GM10266 (cell line): ENCODE measurements around the gene LIN37.

Source experiments
- DNase-seq: peaks from one replicate; pipeline ENCODE4 v3.0.0; 2012; ENCODE audit errors: extremely low spot score
- TF ChIP-seq, protein P1 (sequence below): IDR thresholded peaks from 2 replicates; pipeline ENCODE4 v1.5.1; 2012; ENCODE audit warnings: mild to moderate bottlenecking, low read depth; ENCODE audit not compliant: control insufficient read depth, insufficient read depth; ENCODE audit errors: missing control alignments

LIN37 gene

DNA sequence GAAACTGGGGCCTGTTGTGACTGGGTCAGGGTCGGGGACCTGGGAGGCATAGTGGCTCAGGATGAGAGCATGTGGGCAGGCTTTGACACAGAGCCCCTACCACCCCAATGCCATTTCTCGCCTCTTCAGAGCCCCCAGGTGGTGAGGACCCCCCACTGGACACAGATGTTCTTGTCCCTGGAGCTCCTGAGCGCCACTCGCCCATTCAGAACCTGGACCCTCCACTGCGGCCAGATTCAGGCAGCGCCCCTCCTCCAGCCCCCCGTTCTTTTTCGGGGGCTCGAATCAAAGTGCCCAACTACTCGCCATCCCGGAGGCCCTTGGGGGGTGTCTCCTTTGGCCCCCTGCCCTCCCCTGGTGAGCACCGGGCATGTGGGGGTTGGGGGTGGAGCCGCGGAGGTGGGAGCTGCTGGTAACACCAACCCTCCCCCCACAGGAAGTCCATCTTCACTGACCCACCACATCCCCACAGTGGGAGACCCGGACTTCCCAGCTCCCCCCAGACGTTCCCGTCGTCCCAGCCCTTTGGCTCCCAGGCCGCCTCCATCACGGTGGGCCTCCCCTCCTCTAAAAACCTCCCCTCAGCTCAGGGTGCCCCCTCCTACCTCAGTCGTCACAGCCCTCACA, 16.5 kb upstream of the LIN37 start:
- TF ChIP-seq, protein P1, sequence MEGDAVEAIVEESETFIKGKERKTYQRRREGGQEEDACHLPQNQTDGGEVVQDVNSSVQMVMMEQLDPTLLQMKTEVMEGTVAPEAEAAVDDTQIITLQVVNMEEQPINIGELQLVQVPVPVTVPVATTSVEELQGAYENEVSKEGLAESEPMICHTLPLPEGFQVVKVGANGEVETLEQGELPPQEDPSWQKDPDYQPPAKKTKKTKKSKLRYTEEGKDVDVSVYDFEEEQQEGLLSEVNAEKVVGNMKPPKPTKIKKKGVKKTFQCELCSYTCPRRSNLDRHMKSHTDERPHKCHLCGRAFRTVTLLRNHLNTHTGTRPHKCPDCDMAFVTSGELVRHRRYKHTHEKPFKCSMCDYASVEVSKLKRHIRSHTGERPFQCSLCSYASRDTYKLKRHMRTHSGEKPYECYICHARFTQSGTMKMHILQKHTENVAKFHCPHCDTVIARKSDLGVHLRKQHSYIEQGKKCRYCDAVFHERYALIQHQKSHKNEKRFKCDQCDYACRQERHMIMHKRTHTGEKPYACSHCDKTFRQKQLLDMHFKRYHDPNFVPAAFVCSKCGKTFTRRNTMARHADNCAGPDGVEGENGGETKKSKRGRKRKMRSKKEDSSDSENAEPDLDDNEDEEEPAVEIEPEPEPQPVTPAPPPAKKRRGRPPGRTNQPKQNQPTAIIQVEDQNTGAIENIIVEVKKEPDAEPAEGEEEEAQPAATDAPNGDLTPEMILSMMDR, result no peak
- no peak for DNase-seq

DNA sequence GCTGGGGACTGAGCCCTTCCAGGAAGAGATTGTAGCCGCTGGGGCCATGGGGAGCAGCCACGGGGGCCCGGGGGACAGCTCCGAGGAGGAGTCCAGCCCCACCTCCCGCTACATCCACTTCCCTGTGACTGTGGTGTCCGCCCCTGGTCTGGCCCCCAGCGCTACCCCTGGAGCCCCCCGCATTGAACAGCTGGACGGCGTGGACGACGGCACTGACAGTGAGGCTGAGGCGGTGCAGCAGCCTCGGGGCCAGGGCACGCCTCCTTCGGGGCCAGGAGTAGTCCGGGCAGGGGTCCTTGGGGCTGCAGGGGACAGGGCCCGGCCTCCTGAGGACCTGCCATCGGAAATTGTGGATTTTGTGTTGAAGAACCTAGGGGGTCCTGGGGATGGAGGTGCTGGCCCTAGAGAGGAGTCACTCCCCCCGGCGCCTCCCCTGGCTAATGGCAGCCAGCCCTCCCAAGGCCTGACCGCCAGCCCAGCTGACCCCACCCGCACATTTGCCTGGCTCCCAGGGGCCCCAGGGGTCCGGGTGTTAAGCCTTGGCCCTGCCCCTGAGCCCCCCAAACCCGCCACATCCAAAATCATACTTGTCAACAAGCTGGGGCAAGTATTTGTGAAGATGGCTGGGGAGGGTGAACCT, 15.7 kb upstream of the LIN37 start:
- TF ChIP-seq, protein P1, result no peak
- no peak for DNase-seq

DNA sequence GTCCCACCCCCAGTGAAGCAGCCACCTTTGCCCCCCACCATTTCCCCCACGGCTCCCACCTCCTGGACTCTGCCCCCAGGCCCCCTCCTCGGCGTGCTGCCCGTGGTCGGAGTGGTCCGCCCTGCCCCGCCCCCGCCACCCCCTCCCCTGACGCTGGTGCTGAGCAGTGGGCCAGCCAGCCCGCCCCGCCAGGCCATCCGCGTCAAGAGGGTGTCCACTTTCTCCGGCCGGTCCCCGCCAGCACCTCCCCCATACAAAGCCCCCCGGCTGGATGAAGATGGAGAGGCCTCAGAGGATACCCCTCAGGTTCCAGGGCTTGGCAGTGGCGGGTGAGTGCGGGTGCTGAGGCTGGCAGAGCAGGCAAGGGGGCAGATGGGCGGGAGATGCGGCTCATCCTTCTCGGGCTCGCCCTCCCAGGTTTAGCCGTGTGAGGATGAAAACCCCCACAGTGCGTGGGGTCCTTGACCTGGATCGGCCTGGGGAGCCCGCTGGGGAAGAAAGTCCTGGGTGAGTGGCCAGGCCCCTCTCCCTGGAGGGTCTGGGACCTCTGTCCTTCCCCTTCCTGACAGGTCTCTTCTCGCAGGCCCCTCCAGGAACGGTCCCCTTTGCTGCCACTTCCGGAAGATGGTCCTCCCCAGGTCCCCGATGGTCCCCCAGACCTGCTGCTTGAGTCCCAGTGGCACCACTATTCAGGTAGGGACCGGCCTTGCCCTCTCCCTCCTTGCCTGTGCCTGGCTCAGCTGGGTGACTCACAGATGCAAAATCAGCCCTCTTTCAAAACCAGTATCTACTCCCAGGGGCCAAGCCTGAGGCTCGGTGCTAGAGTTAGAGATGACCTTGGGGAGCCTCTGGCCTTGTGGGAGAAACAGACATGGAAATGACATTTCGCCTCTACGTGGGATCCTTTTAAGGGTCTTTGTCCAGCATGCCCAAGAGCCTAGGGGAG, 14.9 kb upstream of the LIN37 start:
- TF ChIP-seq, protein P1, result no peak

DNA sequence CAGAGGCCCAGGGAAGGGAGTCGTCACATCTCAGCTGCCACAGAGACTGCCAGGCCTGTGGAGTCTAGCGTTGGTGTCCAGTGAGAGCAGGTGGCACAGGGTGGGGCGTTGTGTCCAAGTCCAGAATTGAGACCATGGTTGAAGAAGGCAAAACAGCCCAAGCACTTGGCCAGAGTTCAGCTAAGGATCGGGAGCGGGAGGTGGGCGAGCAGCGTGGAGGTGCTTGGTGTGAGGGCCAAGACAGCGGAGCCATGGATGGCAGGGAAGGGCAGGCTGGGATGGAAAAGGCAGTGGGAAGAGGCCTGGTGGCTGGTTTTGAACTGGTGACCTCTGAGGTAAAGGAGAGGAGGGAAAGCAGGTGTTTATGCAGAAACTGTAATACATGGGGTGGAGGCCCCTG, 14.1 kb upstream of the LIN37 start:
- no peak for DNase-seq
- TF ChIP-seq, protein P1, result no peak

More for the DNA sequence above, 14.9 kb upstream of the LIN37 start:
- no peak for DNase-seq

DNA sequence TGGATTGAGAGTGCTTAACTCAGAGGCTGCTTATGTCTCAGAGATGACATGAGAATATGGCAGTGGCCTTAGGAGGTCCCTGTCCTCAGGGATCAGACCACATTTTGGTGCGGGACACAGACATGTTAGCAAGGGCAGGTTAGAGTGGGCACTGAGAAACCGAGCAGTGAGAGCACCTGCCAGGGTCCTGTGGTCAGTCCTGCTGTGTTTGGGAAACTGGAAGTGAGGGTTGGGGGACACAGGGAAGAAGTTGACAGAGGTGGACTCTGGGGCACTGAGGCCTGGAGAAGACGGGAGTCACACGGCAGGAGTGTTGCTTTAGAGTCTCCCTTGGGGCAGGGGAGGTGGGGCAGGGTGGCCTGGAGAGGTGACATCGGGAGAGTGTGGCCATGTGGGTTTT, 13.5 kb upstream of the LIN37 start:
- TF ChIP-seq, protein P1, result no peak
- DNase-seq, result no peak

DNA sequence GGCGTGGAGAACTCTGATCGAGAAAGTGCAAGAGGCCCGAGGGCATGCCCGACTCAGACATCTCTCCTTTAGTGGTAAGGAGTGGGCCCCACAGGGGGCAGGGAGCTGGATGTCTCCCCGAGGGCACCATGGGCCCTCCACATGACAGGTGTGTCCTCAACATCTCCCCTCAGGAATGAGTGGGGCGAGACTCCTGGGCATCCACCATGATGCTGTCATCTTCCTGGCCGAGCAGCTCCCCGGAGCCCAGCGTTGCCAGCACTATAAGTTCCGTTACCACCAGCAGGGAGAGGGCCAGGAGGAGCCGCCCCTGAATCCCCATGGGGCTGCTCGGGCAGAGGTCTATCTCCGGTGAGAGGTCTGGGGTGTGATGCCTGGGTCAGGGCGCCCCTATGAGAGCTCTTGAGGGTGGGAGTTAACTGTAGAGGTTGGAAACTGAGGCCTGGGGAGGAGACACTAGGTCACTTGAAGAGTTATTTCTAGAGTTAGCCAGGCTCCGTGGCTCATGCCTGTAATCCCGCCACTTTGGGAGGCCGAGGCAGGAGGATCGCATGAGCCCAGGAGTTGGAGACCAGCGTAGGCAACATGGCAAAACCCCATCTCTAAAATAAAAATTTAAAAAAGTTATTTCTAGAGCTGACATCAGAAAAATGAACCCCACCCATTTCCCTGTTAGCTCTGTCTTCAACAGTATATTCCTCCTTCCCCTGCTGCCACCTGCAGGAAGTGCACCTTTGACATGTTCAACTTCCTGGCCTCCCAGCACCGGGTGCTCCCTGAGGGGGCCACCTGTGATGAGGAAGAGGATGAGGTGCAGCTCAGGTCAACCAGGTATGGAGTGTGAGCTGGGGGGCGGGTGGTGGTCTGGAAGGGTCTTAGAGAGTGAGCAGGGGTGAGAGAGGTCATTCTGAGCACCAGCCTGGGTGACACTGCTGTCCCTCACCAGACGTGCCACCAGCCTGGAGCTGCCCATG, 11.2 kb upstream of the LIN37 start:
- no peak for DNase-seq
- TF ChIP-seq, protein P1, result peak; percentile 29
